HepG2 (cell line): Measurements from ENCODE around the gene ILRUN. TPM values are rescaled to one million over a fixed set of nuclear protein-coding genes. Genes with fewer than 3 reads are reported as not detected.

ENCODE experiments used
- FUBP1 ChIP-seq: sonication (generic); formaldehyde crosslinking; IDR thresholded peaks from 2 replicates; pipeline ENCODE4 v1.5.1; 2020; ENCODE audit warnings: missing genetic modification reagents, mild to moderate bottlenecking, borderline replicate concordance
- GATAD1 ChIP-seq: IDR thresholded peaks from 2 replicates; pipeline ENCODE4 v1.6.1; 2016; ENCODE audit warnings: missing genetic modification reagents, missing compliant biosample characterization
- MED1 ChIP-seq: sonication (generic); formaldehyde crosslinking; IDR thresholded peaks from 2 replicates; pipeline ENCODE4 v1.4.0; 2020; ENCODE audit warnings: missing genetic modification reagents
- MTF2 ChIP-seq: sonication (generic); formaldehyde crosslinking; IDR thresholded peaks from 2 replicates; pipeline ENCODE4 v1.5.0; 2020; ENCODE audit warnings: missing genetic modification reagents, borderline replicate concordance
- NAIF1 ChIP-seq: sonication (generic); formaldehyde crosslinking; IDR thresholded peaks from 2 replicates; pipeline ENCODE4 v1.5.0; 2020; ENCODE audit warnings: mild to moderate bottlenecking, missing genetic modification reagents, borderline replicate concordance
- PRDM15 ChIP-seq: sonication (generic); formaldehyde crosslinking; IDR thresholded peaks from 2 replicates; pipeline ENCODE4 v1.4.0; 2020; ENCODE audit warnings: missing genetic modification reagents
- REPIN1 ChIP-seq: sonication (generic); formaldehyde crosslinking; IDR thresholded peaks from 2 replicates; pipeline ENCODE4 v1.8.0; 2022; ENCODE audit warnings: missing genetic modification reagents, low read depth, mild to moderate bottlenecking, borderline replicate concordance
- SAP130 ChIP-seq: IDR thresholded peaks from 2 replicates; pipeline ENCODE4 v1.6.1; 2016; ENCODE audit warnings: low read depth
- TBL1XR1 ChIP-seq: fragments of 150-350 bp; IDR thresholded peaks from 2 replicates; pipeline ENCODE4 v1.6.1; 2014; ENCODE audit warnings: borderline replicate concordance, low read length; ENCODE audit not compliant: partially characterized antibody
- XBP1 ChIP-seq: sonication (generic); formaldehyde crosslinking; IDR thresholded peaks from 2 replicates; pipeline ENCODE4 v1.5.0; 2020; ENCODE audit warnings: missing genetic modification reagents
- ZBTB8A ChIP-seq: sonication (generic); formaldehyde crosslinking; IDR thresholded peaks from 2 replicates; pipeline ENCODE4 v1.4.0; 2020; ENCODE audit warnings: mild to moderate bottlenecking, low read depth, missing genetic modification reagents, borderline replicate concordance
- ZNF558 ChIP-seq: sonication (generic); formaldehyde crosslinking; IDR thresholded peaks from 2 replicates; pipeline ENCODE4 v1.9.0; 2022; ENCODE audit warnings: mild to moderate bottlenecking, missing genetic modification reagents, borderline replicate concordance
- ZNF615 ChIP-seq: sonication (generic); formaldehyde crosslinking; IDR thresholded peaks from 2 replicates; pipeline ENCODE4 v1.5.0; 2020; ENCODE audit warnings: mild to moderate bottlenecking, missing genetic modification reagents, borderline replicate concordance
- polyA plus RNA-seq, 8 experiments: library from polyadenylated mRNA; depleted of rRNA in 3 of 8; stranded (reverse) in 7 of 8; unstranded in 1 of 8; fragments of >200 nt; fragmentation: Illumina TruSeq in 4 of 8; extraction: Trizol in 4 of 8; gene quantifications; 2 replicates each; pipeline versions ENCODE4 v1.2.1 to v1.2.3, GENCODE V29; 2011 to 2016; ENCODE audit warnings: low read depth in 4 of 8, missing spikeins in 1 of 8, mixed read lengths in 1 of 8; ENCODE audit not compliant: insufficient read depth in 1 of 8
- total RNA-seq, 5 experiments: library from RNA; depleted of rRNA; stranded (reverse); fragments of >200 nt; fragmentation: Illumina TruSeq; extraction: Trizol; gene quantifications; 2 replicates each; pipeline ENCODE4 v1.2.3, GENCODE V29; 2016; ENCODE audit warnings: low read depth in 1 of 5
- TF ChIP-seq, protein P1 (sequence below): sonication (generic); formaldehyde crosslinking; IDR thresholded peaks from 2 replicates; pipeline ENCODE4 v1.8.1; 2023; ENCODE audit warnings: mild to moderate bottlenecking, missing genetic modification reagents, borderline replicate concordance
- TF ChIP-seq, protein P2 (sequence below): sonication (generic); formaldehyde crosslinking; IDR thresholded peaks from 2 replicates; pipeline ENCODE4 v1.4.0; 2020; ENCODE audit warnings: missing genetic modification reagents, borderline replicate concordance
- TF ChIP-seq, protein P3 (sequence below): IDR thresholded peaks from 2 replicates; pipeline ENCODE4 v1.6.1; 2018; ENCODE audit warnings: missing genetic modification reagents

ILRUN gene
- total and polyA plus RNA-seq, 2 of the 13 experiments (the other 11 are each of a cell fraction or from before 2014, with no cell fraction given) = 45.5 to 66.6 TPM

- TF ChIP-seq FUBP1 (CRISPR knock-in tag) = peak; percentile 95; the same call in 1 of the 2 replicates
- 0 out of 2 replicates have a peak, but pooled peaks have one; percentile 8 for TF ChIP-seq MED1
- TF ChIP-seq, protein P1, sequence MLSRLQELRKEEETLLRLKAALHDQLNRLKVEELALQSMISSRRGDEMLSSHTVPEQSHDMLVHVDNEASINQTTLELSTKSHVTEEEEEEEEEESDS (CRISPR knock-in tag) = no peak
- no peak for TF ChIP-seq ZNF558 (CRISPR knock-in tag)
- TF ChIP-seq XBP1 (CRISPR knock-in tag) = peak; percentile 77; the same call in 1 of the 2 replicates
- no peak; the same call in 1 of the 2 replicates for TF ChIP-seq GATAD1 (CRISPR knock-in tag)
- no peak for TF ChIP-seq TBL1XR1
- TF ChIP-seq, protein P2, sequence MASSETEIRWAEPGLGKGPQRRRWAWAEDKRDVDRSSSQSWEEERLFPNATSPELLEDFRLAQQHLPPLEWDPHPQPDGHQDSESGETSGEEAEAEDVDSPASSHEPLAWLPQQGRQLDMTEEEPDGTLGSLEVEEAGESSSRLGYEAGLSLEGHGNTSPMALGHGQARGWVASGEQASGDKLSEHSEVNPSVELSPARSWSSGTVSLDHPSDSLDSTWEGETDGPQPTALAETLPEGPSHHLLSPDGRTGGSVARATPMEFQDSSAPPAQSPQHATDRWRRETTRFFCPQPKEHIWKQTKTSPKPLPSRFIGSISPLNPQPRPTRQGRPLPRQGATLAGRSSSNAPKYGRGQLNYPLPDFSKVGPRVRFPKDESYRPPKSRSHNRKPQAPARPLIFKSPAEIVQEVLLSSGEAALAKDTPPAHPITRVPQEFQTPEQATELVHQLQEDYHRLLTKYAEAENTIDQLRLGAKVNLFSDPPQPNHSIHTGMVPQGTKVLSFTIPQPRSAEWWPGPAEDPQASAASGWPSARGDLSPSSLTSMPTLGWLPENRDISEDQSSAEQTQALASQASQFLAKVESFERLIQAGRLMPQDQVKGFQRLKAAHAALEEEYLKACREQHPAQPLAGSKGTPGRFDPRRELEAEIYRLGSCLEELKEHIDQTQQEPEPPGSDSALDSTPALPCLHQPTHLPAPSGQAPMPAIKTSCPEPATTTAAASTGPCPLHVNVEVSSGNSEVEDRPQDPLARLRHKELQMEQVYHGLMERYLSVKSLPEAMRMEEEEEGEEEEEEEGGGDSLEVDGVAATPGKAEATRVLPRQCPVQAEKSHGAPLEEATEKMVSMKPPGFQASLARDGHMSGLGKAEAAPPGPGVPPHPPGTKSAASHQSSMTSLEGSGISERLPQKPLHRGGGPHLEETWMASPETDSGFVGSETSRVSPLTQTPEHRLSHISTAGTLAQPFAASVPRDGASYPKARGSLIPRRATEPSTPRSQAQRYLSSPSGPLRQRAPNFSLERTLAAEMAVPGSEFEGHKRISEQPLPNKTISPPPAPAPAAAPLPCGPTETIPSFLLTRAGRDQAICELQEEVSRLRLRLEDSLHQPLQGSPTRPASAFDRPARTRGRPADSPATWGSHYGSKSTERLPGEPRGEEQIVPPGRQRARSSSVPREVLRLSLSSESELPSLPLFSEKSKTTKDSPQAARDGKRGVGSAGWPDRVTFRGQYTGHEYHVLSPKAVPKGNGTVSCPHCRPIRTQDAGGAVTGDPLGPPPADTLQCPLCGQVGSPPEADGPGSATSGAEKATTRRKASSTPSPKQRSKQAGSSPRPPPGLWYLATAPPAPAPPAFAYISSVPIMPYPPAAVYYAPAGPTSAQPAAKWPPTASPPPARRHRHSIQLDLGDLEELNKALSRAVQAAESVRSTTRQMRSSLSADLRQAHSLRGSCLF (CRISPR knock-in tag) = peak; percentile 60; the same call in 1 of the 2 replicates
- TF ChIP-seq NAIF1 = peak; percentile 34; the same call in 1 of the 2 replicates
- TF ChIP-seq, protein P3, sequence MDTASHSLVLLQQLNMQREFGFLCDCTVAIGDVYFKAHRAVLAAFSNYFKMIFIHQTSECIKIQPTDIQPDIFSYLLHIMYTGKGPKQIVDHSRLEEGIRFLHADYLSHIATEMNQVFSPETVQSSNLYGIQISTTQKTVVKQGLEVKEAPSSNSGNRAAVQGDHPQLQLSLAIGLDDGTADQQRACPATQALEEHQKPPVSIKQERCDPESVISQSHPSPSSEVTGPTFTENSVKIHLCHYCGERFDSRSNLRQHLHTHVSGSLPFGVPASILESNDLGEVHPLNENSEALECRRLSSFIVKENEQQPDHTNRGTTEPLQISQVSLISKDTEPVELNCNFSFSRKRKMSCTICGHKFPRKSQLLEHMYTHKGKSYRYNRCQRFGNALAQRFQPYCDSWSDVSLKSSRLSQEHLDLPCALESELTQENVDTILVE = peak; percentile 12
- peak; percentile 75; the same call in 1 of the 2 replicates for TF ChIP-seq ZNF615
- 0 out of 2 replicates have a peak, but pooled peaks have one; percentile 44 for TF ChIP-seq MTF2
- TF ChIP-seq REPIN1 (CRISPR knock-in tag) = no peak; the same call in 1 of the 2 replicates
- TF ChIP-seq SAP130 (CRISPR knock-in tag) = peak; percentile 32; the same call in 1 of the 2 replicates
- 0 out of 2 replicates have a peak, but pooled peaks have one; percentile 41 for TF ChIP-seq ZBTB8A (CRISPR knock-in tag)
- TF ChIP-seq PRDM15 (CRISPR knock-in tag) = 0 out of 2 replicates have a peak, but pooled peaks have one; percentile 24
These were observed 303 bp downstream of the ILRUN start (continued) for GRCh38 chr6:34696189-34696738.
